Measurements from ENCODE around the gene ITGB7. TPM values are rescaled to one million over a fixed set of nuclear protein-coding genes. Genes with fewer than 3 reads are reported as not detected.
"Not testable (repeated sequence)": the region's sequence is repeated elsewhere in the genome, so short reads cannot be mapped to it uniquely, and the experiment has no call there.

ITGB7 gene
- total and polyA plus RNA-seq, 9 of the 15 experiments (the other 6 are each of a cell fraction or from before 2014, with no cell fraction given), result 0.06 to 2.0 (median 0.67) TPM

DNA sequence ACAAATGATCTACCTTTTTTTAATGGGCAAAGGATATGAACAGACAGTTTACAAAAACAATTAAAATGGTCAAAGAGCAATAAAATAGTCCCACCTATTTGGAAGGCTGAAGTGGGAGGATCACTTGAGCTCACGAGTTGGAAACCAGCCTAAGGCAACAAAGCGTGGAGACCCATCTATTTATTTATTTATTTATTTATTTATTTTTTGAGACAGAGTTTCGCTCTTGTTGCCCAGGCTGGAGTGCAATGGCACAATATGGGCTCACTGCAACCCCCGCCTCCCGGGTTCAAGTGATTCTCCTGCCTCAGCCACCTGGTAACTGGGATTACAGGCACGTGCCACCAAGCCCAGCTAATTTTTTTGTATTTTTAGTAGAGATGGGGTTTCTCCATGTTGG, 29.6 kb downstream of the ITGB7 start:
- Histone ChIP-seq H3K79me2 (ENCODE audit: control insufficient read depth, insufficient read depth, low read length) (peaks cover 20% of the 10 kb centered on the region), H3K4me1 (replicated peaks in 1 of 2; ENCODE audit: control insufficient read depth in 2 of 2, insufficient read depth in 2 of 2, low read length in 2 of 2) (peaks cover 11 to 21% of the 10 kb centered on the region in 2 experiments; a peak in 4 of 5 replicates)
- H3K27ac ChIP-seq (ENCODE audit: extremely low read depth, low read depth, low read length); H2AFZ ChIP-seq (ENCODE audit: low read depth, low read length); ATAC-seq; intact Hi-C loops (cut with micrococcal nuclease); BruUV-seq (replicated peaks); H4K20me1 ChIP-seq (replicated peaks; ENCODE audit: control insufficient read depth, insufficient read depth, low read length); H3K9me1 ChIP-seq (ENCODE audit: control insufficient read depth, insufficient read depth, low read length); H3K27me3 ChIP-seq (ENCODE audit: control insufficient read depth in 2 of 2, insufficient read depth in 2 of 2, low read length in 2 of 2); CTCF ChIA-PET (ENCODE audit: low intra/inter-chr PET ratio); DNase-seq (ENCODE audit: extremely low read depth in 1 of 4, low spot score in 3 of 4); H3K4me2 ChIP-seq (ENCODE audit: insufficient read depth, low read length); in situ Hi-C loops (cut with MboI); H3K9me3 ChIP-seq (replicated peaks; ENCODE audit: control insufficient read depth, insufficient read depth, low read depth, low read length); H3K9ac ChIP-seq (ENCODE audit: insufficient read depth in 1 of 2, low read depth in 2 of 2, low read length in 2 of 2); H3K36me3 ChIP-seq (ENCODE audit: control insufficient read depth, insufficient read depth, low read length); H3K4me3 ChIP-seq; FAIRE-seq: not testable (repeated sequence)
- POLR2A ChIA-PET, result interaction anchor here (1.0 to 1.1 kb wide), 2 partner anchors 9 to 50 kb away, joined by 3 to 4 read pairs; no protein-coding TSS in a partner anchor
- 89% methylated on average over 6 of the region's 6 CpGs for WGBS (ENCODE audit: insufficient coverage, low coverage, missing lambda C conversion rate)

DNA sequence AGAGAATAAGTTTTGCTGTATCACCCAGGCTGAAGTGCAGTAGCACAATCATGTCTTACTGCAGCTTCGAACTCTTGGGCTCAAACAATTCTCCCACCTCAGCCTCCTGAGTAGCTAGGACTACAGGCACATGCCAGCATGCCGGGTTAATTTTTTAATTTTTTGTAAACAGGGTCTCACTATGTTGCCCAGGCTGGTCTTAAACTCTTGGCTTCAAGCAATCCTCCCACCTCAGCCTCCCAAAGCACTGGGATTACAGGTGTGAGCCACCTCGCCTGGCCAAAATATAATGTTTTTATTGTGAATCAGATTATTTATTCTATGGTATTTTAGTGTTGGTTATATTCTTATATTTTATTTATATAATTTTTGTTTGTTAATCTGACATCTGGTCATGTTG, 30.3 kb downstream of the ITGB7 start:
- POLR2A ChIA-PET, result interaction anchor here (0.6 to 1.1 kb wide), 3 partner anchors 10 to 327 kb away, joined by 3 to 4 read pairs (median 3); no protein-coding TSS in a partner anchor
- no peaks in the 10 kb centered on the region for H4K20me1 ChIP-seq (replicated peaks; ENCODE audit: control insufficient read depth, insufficient read depth, low read length)
- FAIRE-seq, result no peak
- no TSS peak for BruUV-seq (replicated peaks)
- peaks cover 2% of the 10 kb centered on the region; the same call in 2 of the 3 replicates for H3K36me3 ChIP-seq (ENCODE audit: control insufficient read depth, insufficient read depth, low read length)
- H3K9me1 ChIP-seq (ENCODE audit: control insufficient read depth, insufficient read depth, low read length), result no peaks in the 10 kb centered on the region
- H3K27me3 ChIP-seq (ENCODE audit: control insufficient read depth in 2 of 2, insufficient read depth in 2 of 2, low read length in 2 of 2), result no peaks in the 10 kb centered on the region
- in situ Hi-C loops (cut with MboI), result no loop called here
- no peak overlapping the region for H3K4me2 ChIP-seq (ENCODE audit: insufficient read depth, low read length)
- no peak overlapping the region for H2AFZ ChIP-seq (ENCODE audit: low read depth, low read length)
- H3K9me3 ChIP-seq (replicated peaks; ENCODE audit: control insufficient read depth, insufficient read depth, low read depth, low read length), result 0 out of 2 replicates have a peak, but pooled peaks cover 1% of the 10 kb centered on the region
- H3K27ac ChIP-seq (ENCODE audit: extremely low read depth, low read depth, low read length), result no peak overlapping the region
- H3K79me2 ChIP-seq (ENCODE audit: control insufficient read depth, insufficient read depth, low read length), result peaks cover 13% of the 10 kb centered on the region
- H3K4me1 ChIP-seq (replicated peaks in 1 of 2; ENCODE audit: control insufficient read depth in 2 of 2, insufficient read depth in 2 of 2, low read length in 2 of 2), result peaks cover 8 to 28% of the 10 kb centered on the region in 2 experiments; a peak in 4 of 5 replicates
- no peak overlapping the region for H3K4me3 ChIP-seq
- no peak for ATAC-seq
- H3K9ac ChIP-seq (ENCODE audit: insufficient read depth in 1 of 2, low read depth in 2 of 2, low read length in 2 of 2), result no peak overlapping the region
- no peak for DNase-seq (ENCODE audit: extremely low read depth in 1 of 4, low spot score in 3 of 4)
- 80% methylated on average over 3 of the region's 3 CpGs for WGBS (ENCODE audit: insufficient coverage, low coverage, missing lambda C conversion rate)
- CTCF ChIA-PET (ENCODE audit: low intra/inter-chr PET ratio), result no interaction called here
- intact Hi-C loops (cut with micrococcal nuclease), result no loop called here
- TF ChIP-seq ZNF174 (CRISPR knock-in tag; IDR thresholded peaks at IDR 0.05) (no peak), GABPB2 (CRISPR knock-in tag; conservative IDR thresholded peaks at IDR 0.05) (no peak), SMARCA5 (IDR thresholded peaks at IDR 0.05) (no peak), BHLHE40 (IDR thresholded peaks at IDR 0.05; ENCODE audit: low read length) (no peak), NFE2 (IDR thresholded peaks at IDR 0.05; ENCODE audit: low read depth) (no peak), DIDO1 (tag; IDR thresholded peaks at IDR 0.05; ENCODE audit: low read depth) (no peak), ELF2 (CRISPR knock-in tag; IDR thresholded peaks at IDR 0.05) (no peak)
- TF ChIP-seq, protein P1, sequence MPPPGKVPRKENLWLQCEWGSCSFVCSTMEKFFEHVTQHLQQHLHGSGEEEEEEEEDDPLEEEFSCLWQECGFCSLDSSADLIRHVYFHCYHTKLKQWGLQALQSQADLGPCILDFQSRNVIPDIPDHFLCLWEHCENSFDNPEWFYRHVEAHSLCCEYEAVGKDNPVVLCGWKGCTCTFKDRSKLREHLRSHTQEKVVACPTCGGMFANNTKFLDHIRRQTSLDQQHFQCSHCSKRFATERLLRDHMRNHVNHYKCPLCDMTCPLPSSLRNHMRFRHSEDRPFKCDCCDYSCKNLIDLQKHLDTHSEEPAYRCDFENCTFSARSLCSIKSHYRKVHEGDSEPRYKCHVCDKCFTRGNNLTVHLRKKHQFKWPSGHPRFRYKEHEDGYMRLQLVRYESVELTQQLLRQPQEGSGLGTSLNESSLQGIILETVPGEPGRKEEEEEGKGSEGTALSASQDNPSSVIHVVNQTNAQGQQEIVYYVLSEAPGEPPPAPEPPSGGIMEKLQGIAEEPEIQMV (tag; conservative IDR thresholded peaks at IDR 0.05; ENCODE audit: low read depth), result no peak
- TF ChIP-seq, protein P2, sequence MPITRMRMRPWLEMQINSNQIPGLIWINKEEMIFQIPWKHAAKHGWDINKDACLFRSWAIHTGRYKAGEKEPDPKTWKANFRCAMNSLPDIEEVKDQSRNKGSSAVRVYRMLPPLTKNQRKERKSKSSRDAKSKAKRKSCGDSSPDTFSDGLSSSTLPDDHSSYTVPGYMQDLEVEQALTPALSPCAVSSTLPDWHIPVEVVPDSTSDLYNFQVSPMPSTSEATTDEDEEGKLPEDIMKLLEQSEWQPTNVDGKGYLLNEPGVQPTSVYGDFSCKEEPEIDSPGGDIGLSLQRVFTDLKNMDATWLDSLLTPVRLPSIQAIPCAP (CRISPR knock-in tag; IDR thresholded peaks at IDR 0.05; ENCODE audit: borderline replicate concordance), result no peak
- TF ChIP-seq, protein P3, sequence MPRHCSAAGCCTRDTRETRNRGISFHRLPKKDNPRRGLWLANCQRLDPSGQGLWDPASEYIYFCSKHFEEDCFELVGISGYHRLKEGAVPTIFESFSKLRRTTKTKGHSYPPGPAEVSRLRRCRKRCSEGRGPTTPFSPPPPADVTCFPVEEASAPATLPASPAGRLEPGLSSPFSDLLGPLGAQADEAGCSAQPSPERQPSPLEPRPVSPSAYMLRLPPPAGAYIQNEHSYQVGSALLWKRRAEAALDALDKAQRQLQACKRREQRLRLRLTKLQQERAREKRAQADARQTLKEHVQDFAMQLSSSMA (CRISPR knock-in tag; IDR thresholded peaks at IDR 0.05), result no peak
- TF ChIP-seq, protein P4, sequence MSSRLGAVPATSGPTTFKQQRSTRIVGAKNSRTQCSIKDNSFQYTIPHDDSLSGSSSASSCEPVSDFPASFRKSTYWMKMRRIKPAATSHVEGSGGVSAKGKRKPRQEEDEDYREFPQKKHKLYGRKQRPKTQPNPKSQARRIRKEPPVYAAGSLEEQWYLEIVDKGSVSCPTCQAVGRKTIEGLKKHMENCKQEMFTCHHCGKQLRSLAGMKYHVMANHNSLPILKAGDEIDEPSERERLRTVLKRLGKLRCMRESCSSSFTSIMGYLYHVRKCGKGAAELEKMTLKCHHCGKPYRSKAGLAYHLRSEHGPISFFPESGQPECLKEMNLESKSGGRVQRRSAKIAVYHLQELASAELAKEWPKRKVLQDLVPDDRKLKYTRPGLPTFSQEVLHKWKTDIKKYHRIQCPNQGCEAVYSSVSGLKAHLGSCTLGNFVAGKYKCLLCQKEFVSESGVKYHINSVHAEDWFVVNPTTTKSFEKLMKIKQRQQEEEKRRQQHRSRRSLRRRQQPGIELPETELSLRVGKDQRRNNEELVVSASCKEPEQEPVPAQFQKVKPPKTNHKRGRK (tag; IDR thresholded peaks at IDR 0.05), result no peak
